SK-N-SH treated with all-trans-retinoic acid at 6 μM for 48 hours (cell line): ENCODE results near the gene LMF2.
"Not testable (repeated sequence)": the region's sequence is repeated elsewhere in the genome, so short reads cannot be mapped to it uniquely, and the experiment has no call there.

Experiments used
- ATAC-seq: fragments of 200-7000 bp; cut with Tn5 transposase; 3 replicates; pipeline ENCODE4 v1.9.1; 2020; ENCODE audit warnings: mild to moderate bottlenecking, moderate library complexity
- ARNTL ChIP-seq: fragments of 450-650 bp; formaldehyde crosslinking; IDR thresholded peaks from 2 replicates; pipeline ENCODE4 v1.5.0; 2020; ENCODE audit warnings: low read depth, mild to moderate bottlenecking, moderate library complexity, borderline replicate concordance
- BACH2 ChIP-seq: fragments of 250-450 bp; sonication (Bioruptor Pico); IDR thresholded peaks from 2 replicates; pipeline ENCODE4 v1.9.0; 2021; ENCODE audit warnings: mild to moderate bottlenecking, borderline replicate concordance
- CREB5 ChIP-seq: fragments of 250-450 bp; sonication (Bioruptor Pico); IDR thresholded peaks from 2 replicates; pipeline ENCODE4 v1.5.1; 2020; ENCODE audit warnings: low read depth, mild to moderate bottlenecking, moderate library complexity
- CSDC2 ChIP-seq: fragments of 250-450 bp; sonication (Bioruptor Pico); IDR thresholded peaks from 2 replicates; pipeline ENCODE4 v1.5.0; 2020; ENCODE audit warnings: mild to moderate bottlenecking, moderate library complexity
- CSRNP3 ChIP-seq: fragments of 250-450 bp; sonication (Bioruptor Pico); IDR thresholded peaks from 2 replicates; pipeline ENCODE4 v1.5.1; 2021; ENCODE audit warnings: mild to moderate bottlenecking, moderate library complexity
- ESRRG ChIP-seq: fragments of 250-450 bp; sonication (Bioruptor Pico); IDR thresholded peaks from 2 replicates; pipeline ENCODE4 v1.6.1; 2021; ENCODE audit warnings: mild to moderate bottlenecking
- GLIS3 ChIP-seq: fragments of 250-450 bp; sonication (Bioruptor Pico); IDR thresholded peaks from 2 replicates; pipeline ENCODE4 v1.5.0; 2020; ENCODE audit warnings: mild to moderate bottlenecking, moderate library complexity
- ISL1 ChIP-seq: fragments of 250-450 bp; sonication (Bioruptor Pico); IDR thresholded peaks from 2 replicates; pipeline ENCODE4 v2.1.2; 2022; ENCODE audit warnings: mild to moderate bottlenecking, moderate library complexity
- OSR1 ChIP-seq: fragments of 250-450 bp; sonication (Bioruptor Pico); IDR thresholded peaks from 2 replicates; pipeline ENCODE4 v1.8.0; 2022; ENCODE audit warnings: moderate library complexity, mild to moderate bottlenecking, inconsistent platforms
- PATZ1 ChIP-seq: fragments of 250-450 bp; sonication (Bioruptor Pico); IDR thresholded peaks from 2 replicates; pipeline ENCODE4 v1.8.0; 2020; ENCODE audit warnings: mild to moderate bottlenecking, moderate library complexity, borderline replicate concordance
- POU6F1 ChIP-seq: fragments of 250-450 bp; sonication (Bioruptor Pico); IDR thresholded peaks from 2 replicates; pipeline ENCODE4 v1.8.0; 2021; ENCODE audit warnings: low read depth, mild to moderate bottlenecking, moderate library complexity, borderline replicate concordance
- PPARA ChIP-seq: fragments of 250-450 bp; sonication (Bioruptor Pico); IDR thresholded peaks from 2 replicates; pipeline ENCODE4 v1.5.0; 2020; ENCODE audit warnings: mild to moderate bottlenecking, borderline replicate concordance
- RARB ChIP-seq: fragments of 250-450 bp; sonication (Bioruptor Pico); IDR thresholded peaks from 2 replicates; pipeline ENCODE4 v1.8.0; 2021; ENCODE audit warnings: mild to moderate bottlenecking, moderate library complexity
- SNAI2 ChIP-seq: fragments of 250-450 bp; sonication (Bioruptor Pico); IDR thresholded peaks from 2 replicates; pipeline ENCODE4 v1.5.0; 2020; ENCODE audit warnings: mild to moderate bottlenecking, moderate library complexity
- TCF4 ChIP-seq: fragments of 250-450 bp; sonication (Bioruptor Pico); IDR thresholded peaks from 2 replicates; pipeline ENCODE4 v1.8.0; 2021; ENCODE audit warnings: mild to moderate bottlenecking, moderate library complexity, borderline replicate concordance
- ZC3H10 ChIP-seq: fragments of 250-450 bp; sonication (Bioruptor Pico); IDR thresholded peaks from 2 replicates; pipeline ENCODE4 v1.5.1; 2021; ENCODE audit warnings: mild to moderate bottlenecking, moderate library complexity
- ZFP3 ChIP-seq: fragments of 250-450 bp; sonication (Bioruptor Pico); IDR thresholded peaks from 2 replicates; pipeline ENCODE4 v1.5.0; 2020; ENCODE audit warnings: mild to moderate bottlenecking, moderate library complexity
- ZFP30 ChIP-seq: fragments of 450-650 bp; formaldehyde crosslinking; IDR thresholded peaks from 2 replicates; pipeline ENCODE4 v1.5.0; 2022; ENCODE audit warnings: mild to moderate bottlenecking, moderate library complexity
- ZNF70 ChIP-seq: fragments of 450-650 bp; formaldehyde crosslinking; IDR thresholded peaks from 2 replicates; pipeline ENCODE4 v1.5.0; 2020; ENCODE audit warnings: mild to moderate bottlenecking, moderate library complexity
- ZNF8 ChIP-seq: fragments of 450-650 bp; formaldehyde crosslinking; IDR thresholded peaks from 2 replicates; pipeline ENCODE4 v1.5.0; 2020; ENCODE audit warnings: mild to moderate bottlenecking, moderate library complexity

Gene LMF2

GRCh38 chr22:50540381-50540780 lies 32.9 kb upstream of the LMF2 start (continued):
- TF ChIP-seq PATZ1 (no peak), BACH2 (no peak), ISL1 (no peak), ARNTL (CRISPR knock-in tag) (no peak)

- no peak for ATAC-seq
- TF ChIP-seq CSRNP3 (CRISPR knock-in tag), result no peak
- no peak for TF ChIP-seq GLIS3 (CRISPR knock-in tag)
- no peak for TF ChIP-seq RARB (CRISPR knock-in tag)
- no peak for TF ChIP-seq CSDC2
- TF ChIP-seq SNAI2, result no peak
- no peak for TF ChIP-seq ZNF8 (CRISPR knock-in tag)
- no peak for TF ChIP-seq ZFP3 (CRISPR knock-in tag)
- TF ChIP-seq TCF4 (CRISPR knock-in tag), result no peak
Measured at GRCh38 chr22:50537765-50538164, 30.3 kb upstream of the LMF2 start.

- no peak for ATAC-seq
- TF ChIP-seq CSDC2 (no peak), ISL1 (no peak), ARNTL (CRISPR knock-in tag) (no peak), BACH2 (no peak), GLIS3 (CRISPR knock-in tag) (no peak), CSRNP3 (CRISPR knock-in tag) (no peak), ZFP3 (CRISPR knock-in tag) (no peak), ZNF8 (CRISPR knock-in tag) (no peak), PPARA (no peak), SNAI2 (no peak), POU6F1 (CRISPR knock-in tag) (no peak), ZNF70 (CRISPR knock-in tag) (no peak), ESRRG (CRISPR knock-in tag) (no peak), CREB5 (CRISPR knock-in tag) (no peak), ZC3H10 (CRISPR knock-in tag) (no peak), TCF4 (CRISPR knock-in tag) (no peak), OSR1 (CRISPR knock-in tag) (no peak)
- TF ChIP-seq, all 23 proteins: peak for 0
Measured at GRCh38 chr22:50536226-50536625, 28.7 kb upstream of the LMF2 start.

GRCh38 chr22:50535113-50535512 lies 27.6 kb upstream of the LMF2 start:
- ATAC-seq, result no peak
- TF ChIP-seq ESRRG (CRISPR knock-in tag), result no peak
- TF ChIP-seq ZFP3 (CRISPR knock-in tag), result no peak
- TF ChIP-seq ZFP30 (CRISPR knock-in tag), result no peak
- TF ChIP-seq, all 23 proteins: peak for 0

GRCh38 chr22:50533856-50534711 lies 26.6 kb upstream of the LMF2 start:
- not testable (repeated sequence) for ATAC-seq
